H1 (cell line): Measurements from ENCODE around the gene PRDM5. TPM values are rescaled to one million over a fixed set of nuclear protein-coding genes. Genes with fewer than 3 reads are reported as not detected.

Experiments
- CTCF ChIA-PET: fragments of 300-600 bp; sonication (Branson Sonifier 250); formaldehyde crosslinking; loops from one replicate; lab custom pipeline; 2021; ENCODE audit not compliant: partially characterized antibody; lab: Charles Lee
- POLR2A ChIA-PET: fragments of 300-600 bp; sonication (Branson Sonifier 250); formaldehyde crosslinking; loops from one replicate; lab custom pipeline; 2021; ENCODE audit warnings: inconsistent platforms; ENCODE audit not compliant: partially characterized antibody; lab: Charles Lee
- DNase-seq, 2 experiments: peaks; one replicate each; pipeline versions ENCODE4 v3.0.0 to v3.0.0-alpha.2; 2010 to 2022; ENCODE audit warnings: low spot score in 2 of 2, low read depth in 1 of 2, mixed read lengths in 1 of 2
- FAIRE-seq: peaks from 2 replicates; lab custom pipeline; 2011; peaks lifted over from hg19 to GRCh38; lab: Jason Lieb, UNC
- H2AFZ ChIP-seq: 2 replicates; pipeline ENCODE4 v1.8.1; 2012; ENCODE audit warnings: low read length, inconsistent platforms
- H2AK5ac ChIP-seq: 2 replicates; pipeline ENCODE4 v1.6.1; 2013; ENCODE audit warnings: low read depth, low read length
- H2BK120ac ChIP-seq: replicated peaks from 2 replicates; pipeline ENCODE3; 2013; ENCODE audit warnings: low read depth, low read length, inconsistent platforms
- H2BK12ac ChIP-seq: 2 replicates; pipeline ENCODE4 v1.6.1; 2013; ENCODE audit warnings: low read depth, low read length
- H2BK15ac ChIP-seq: 2 replicates; pipeline ENCODE4 v1.6.1; 2013; ENCODE audit warnings: low read length
- H2BK20ac ChIP-seq: 2 replicates; pipeline ENCODE4 v1.6.1; 2013; ENCODE audit warnings: low read length
- H2BK5ac ChIP-seq: 2 replicates; pipeline ENCODE4 v1.6.1; 2013; ENCODE audit warnings: low read depth, low read length
- H3K14ac ChIP-seq: 2 replicates; pipeline ENCODE4 v1.6.1; 2013; ENCODE audit warnings: inconsistent platforms; ENCODE audit not compliant: insufficient read length
- H3K18ac ChIP-seq: 2 replicates; pipeline ENCODE4 v1.6.1; 2013; ENCODE audit warnings: low read length; ENCODE audit errors: extremely low read depth
- H3K23ac ChIP-seq: 2 replicates; pipeline ENCODE4 v1.6.1; 2013; ENCODE audit warnings: inconsistent platforms; ENCODE audit not compliant: insufficient read length
- H3K23me2 ChIP-seq: 2 replicates; pipeline ENCODE4 v1.6.1; 2013; ENCODE audit warnings: low read depth, low read length
- H3K27ac ChIP-seq: 2 replicates; pipeline ENCODE4 v1.6.1; 2011; ENCODE audit warnings: low read depth, low read length, inconsistent platforms
- H3K27me3 ChIP-seq, 4 experiments: replicated peaks in 1 of 4; 1 replicate in 1 of 4; 2 replicates in 3 of 4; pipeline versions ENCODE4 v1.6.1 to v1.8.1; 2011 to 2013; ENCODE audit warnings: low read length in 3 of 4, mild to moderate bottlenecking in 3 of 4, inconsistent platforms in 2 of 4, mixed read lengths in 2 of 4, moderate library complexity in 1 of 4; ENCODE audit not compliant: control insufficient read depth in 3 of 4, insufficient read depth in 3 of 4; ENCODE audit errors: extremely low read depth in 1 of 4
- H3K36me3 ChIP-seq, 4 experiments: 2 replicates each; pipeline versions ENCODE4 v1.6.1 to v1.8.1; 2011 to 2013; ENCODE audit warnings: mild to moderate bottlenecking in 4 of 4, low read length in 3 of 4, moderate library complexity in 2 of 4, control low read depth in 1 of 4, inconsistent platforms in 1 of 4; ENCODE audit not compliant: insufficient read depth in 4 of 4, control insufficient read depth in 2 of 4
- H3K4ac ChIP-seq: replicated peaks from 2 replicates; pipeline ENCODE3; 2013; ENCODE audit warnings: low read length, low read depth, mixed read lengths, inconsistent platforms; ENCODE audit not compliant: insufficient read length
- H3K4me1 ChIP-seq, 4 experiments: replicated peaks in 1 of 4; 1 replicate in 1 of 4; 2 replicates in 3 of 4; pipeline versions ENCODE4 v1.6.1 to v1.8.1; 2011 to 2013; ENCODE audit warnings: low read length in 3 of 4, inconsistent platforms in 2 of 4, mixed read lengths in 1 of 4; ENCODE audit not compliant: insufficient read depth in 4 of 4, control insufficient read depth in 3 of 4
- H3K4me2 ChIP-seq, 2 experiments: 2 replicates each; pipeline versions ENCODE4 v1.6.1 to v1.8.1; 2011 to 2013; ENCODE audit warnings: low read depth in 2 of 2, low read length in 2 of 2, control low read depth in 1 of 2, inconsistent platforms in 1 of 2, mild to moderate bottlenecking in 1 of 2; ENCODE audit not compliant: insufficient read depth in 1 of 2
- H3K4me3 ChIP-seq, 4 experiments: fragments of 200-600, 300-600 bp in 1 of 4; sonication (generic), shearing (Covaris generic), sonication (Bioruptor Twin) in 1 of 4; 2 replicates each; pipeline versions ENCODE4 v1.5.1 to v1.8.1; 2011 to 2016; ENCODE audit warnings: low read length in 4 of 4, low read depth in 3 of 4, control low read depth in 2 of 4, inconsistent platforms in 2 of 4, mild to moderate bottlenecking in 2 of 4, mixed read lengths in 1 of 4, moderate library complexity in 1 of 4; ENCODE audit not compliant: insufficient read depth in 2 of 4; ENCODE audit errors: extremely low read depth in 1 of 4
- H3K56ac ChIP-seq: replicated peaks from 2 replicates; pipeline ENCODE3; 2013; ENCODE audit warnings: low read depth, mild to moderate bottlenecking, mixed read lengths, low read length, inconsistent platforms; ENCODE audit not compliant: insufficient read length
- H3K79me1 ChIP-seq: 2 replicates; pipeline ENCODE4 v1.6.1; 2013; ENCODE audit warnings: low read depth, low read length, control low read depth
- H3K79me2 ChIP-seq, 2 experiments: 2 replicates each; pipeline versions ENCODE4 v1.6.1 to v1.8.1; 2012 to 2013; ENCODE audit warnings: low read length in 2 of 2, mild to moderate bottlenecking in 2 of 2, inconsistent platforms in 1 of 2; ENCODE audit not compliant: insufficient read depth in 2 of 2, control insufficient read depth in 1 of 2
- H3K9ac ChIP-seq, 4 experiments: replicated peaks in 1 of 4; 1 replicate in 1 of 4; 2 replicates in 3 of 4; pipeline versions ENCODE4 v1.6.1 to v1.8.1; 2011 to 2013; ENCODE audit warnings: low read depth in 3 of 4, low read length in 3 of 4, control low read depth in 2 of 4, mild to moderate bottlenecking in 2 of 4, moderate library complexity in 2 of 4, inconsistent platforms in 1 of 4; ENCODE audit errors: extremely low read depth in 1 of 4
- H3K9me3 ChIP-seq, 2 experiments: 2 replicates each; pipeline versions ENCODE4 v1.6.1 to v1.8.1; 2012 to 2013; ENCODE audit warnings: mild to moderate bottlenecking in 2 of 2, moderate library complexity in 2 of 2, control low read depth in 1 of 2, inconsistent platforms in 1 of 2, low read depth in 1 of 2, low read length in 1 of 2, mixed read lengths in 1 of 2; ENCODE audit not compliant: insufficient read depth in 2 of 2
- H4K20me1 ChIP-seq, 2 experiments: replicated peaks in 1 of 2; 2 replicates each; pipeline versions ENCODE3 to v1.8.1; 2011 to 2013; ENCODE audit warnings: inconsistent platforms in 2 of 2, low read length in 2 of 2, mild to moderate bottlenecking in 1 of 2; ENCODE audit not compliant: insufficient read depth in 2 of 2, control insufficient read depth in 1 of 2
- H4K5ac ChIP-seq: 2 replicates; pipeline ENCODE4 v1.6.1; 2013; ENCODE audit warnings: low read length, low read depth, mixed read lengths, inconsistent platforms; ENCODE audit not compliant: insufficient read length
- H4K8ac ChIP-seq: 2 replicates; pipeline ENCODE4 v1.8.0; 2013; ENCODE audit warnings: mild to moderate bottlenecking, moderate library complexity, low read length, inconsistent platforms; ENCODE audit not compliant: insufficient read depth; ENCODE audit errors: extremely low read depth
- H4K91ac ChIP-seq: replicated peaks from 2 replicates; pipeline ENCODE3; 2013; ENCODE audit warnings: low read length, mixed read lengths, inconsistent platforms; ENCODE audit not compliant: insufficient read length
- BACH1 ChIP-seq: IDR thresholded peaks from 2 replicates; pipeline ENCODE4 v1.6.1; 2012; ENCODE audit warnings: low read length, improper control_type of control experiment
- BRCA1 ChIP-seq: IDR thresholded peaks from 2 replicates; pipeline ENCODE4 v1.6.1; 2012; ENCODE audit warnings: low read depth, low read length, improper control_type of control experiment
- CEBPB ChIP-seq: IDR thresholded peaks from 2 replicates; pipeline ENCODE4 v1.6.1; 2012; ENCODE audit warnings: low read depth, low read length
- EP300 ChIP-seq, 2 experiments: IDR thresholded peaks; 1 replicate in 1 of 2; 2 replicates in 1 of 2; pipeline ENCODE4 v1.6.1; 2011 to 2012; ENCODE audit warnings: low read depth in 2 of 2, low read length in 2 of 2, mild to moderate bottlenecking in 2 of 2, borderline replicate concordance in 1 of 2, inconsistent platforms in 1 of 2, moderate library complexity in 1 of 2
- GABPA ChIP-seq: IDR thresholded peaks from 2 replicates; pipeline ENCODE4 v1.6.1; 2011; ENCODE audit warnings: mild to moderate bottlenecking, low read length, moderate library complexity, borderline replicate concordance; ENCODE audit not compliant: insufficient read depth
- HDAC2 ChIP-seq, 2 experiments: fragments of 300-600 bp in 1 of 2; sonication (generic) in 1 of 2; IDR thresholded peaks; 2 replicates each; pipeline ENCODE4 v1.6.1; 2011 to 2012; ENCODE audit warnings: low read depth in 2 of 2, low read length in 2 of 2, mild to moderate bottlenecking in 2 of 2, moderate library complexity in 2 of 2, borderline replicate concordance in 1 of 2, inconsistent platforms in 1 of 2
- MAFK ChIP-seq: IDR thresholded peaks from 2 replicates; pipeline ENCODE4 v1.6.1; 2012; ENCODE audit warnings: low read depth, mild to moderate bottlenecking, improper control_type of control experiment, low read length
- POLR2AphosphoS5 ChIP-seq: IDR thresholded peaks from 2 replicates; pipeline ENCODE4 v1.6.1; 2011; ENCODE audit warnings: low read depth, low read length
- RNF2 ChIP-seq: fragments of 200-900, 300-1000 bp; sonication (generic); IDR thresholded peaks from 2 replicates; pipeline ENCODE4 v1.7.1; 2016; ENCODE audit warnings: borderline replicate concordance, low read depth, mild to moderate bottlenecking, antibody characterized with exemption, low read length; ENCODE audit not compliant: poor library complexity, severe bottlenecking; ENCODE audit errors: missing control alignments
- SIX5 ChIP-seq: IDR thresholded peaks from 2 replicates; pipeline ENCODE4 v1.6.1; 2011; ENCODE audit warnings: mild to moderate bottlenecking, low read depth, low read length
- SUZ12 ChIP-seq: fragments of 200-600 bp; sonication (generic); IDR thresholded peaks from 2 replicates; pipeline ENCODE4 v1.6.1; 2012; ENCODE audit warnings: mild to moderate bottlenecking, inconsistent platforms, low read length, moderate library complexity, mixed read lengths
- TAF7 ChIP-seq: optimal IDR thresholded peaks from 2 replicates; pipeline ENCODE3; 2011; ENCODE audit warnings: low read depth, mild to moderate bottlenecking, inconsistent platforms, low read length, moderate library complexity, borderline replicate concordance
- WGBS, 2 experiments: shearing (Covaris generic) in 1 of 2; methylation state at CpG; one replicate each; pipeline versions ENCODE4 v1.1.6 to v1.1.7; 2013 to 2015; ENCODE audit warnings: low lambda C conversion rate in 2 of 2, mixed read lengths in 2 of 2, inconsistent platforms in 1 of 2, low coverage in 1 of 2, missing lambda C conversion rate in 1 of 2; ENCODE audit not compliant: insufficient replicate concordance in 2 of 2, insufficient coverage in 1 of 2, insufficient read length in 1 of 2; ENCODE audit errors: extremely low coverage in 1 of 2, missing lambda C conversion rate in 1 of 2; 5-methylcytosine and 5-hydroxymethylcytosine counted together
- polyA plus RNA-seq, 7 experiments: library from polyadenylated mRNA; depleted of rRNA in 3 of 7; stranded (reverse) in 5 of 7; unstranded in 2 of 7; fragments of >200 nt in 5 of 7; fragments of 200-250 nt in 2 of 7; gene quantifications; 1 replicate in 5 of 7; 2 replicates in 1 of 7; 4 replicates in 1 of 7; pipeline versions ENCODE4 v1.2.1 to v1.2.3, GENCODE V29; 2011 to 2013; ENCODE audit warnings: missing spikeins in 2 of 7, mixed read lengths in 2 of 7
- total RNA-seq: library from RNA; stranded (reverse); fragmentation: NEBNext Ultra II Directional; extraction: Animal tissue kit (Norgen Biotek cat#: 25700); gene quantifications from 2 replicates; pipeline ENCODE4 v1.2.1, GENCODE V29; 2021

Gene PRDM5
- total and polyA plus RNA-seq, 2 of the 8 experiments (the other 6 are each of a cell fraction or from before 2014, with no cell fraction given), result 8.2 to 23.4 TPM

DNA sequence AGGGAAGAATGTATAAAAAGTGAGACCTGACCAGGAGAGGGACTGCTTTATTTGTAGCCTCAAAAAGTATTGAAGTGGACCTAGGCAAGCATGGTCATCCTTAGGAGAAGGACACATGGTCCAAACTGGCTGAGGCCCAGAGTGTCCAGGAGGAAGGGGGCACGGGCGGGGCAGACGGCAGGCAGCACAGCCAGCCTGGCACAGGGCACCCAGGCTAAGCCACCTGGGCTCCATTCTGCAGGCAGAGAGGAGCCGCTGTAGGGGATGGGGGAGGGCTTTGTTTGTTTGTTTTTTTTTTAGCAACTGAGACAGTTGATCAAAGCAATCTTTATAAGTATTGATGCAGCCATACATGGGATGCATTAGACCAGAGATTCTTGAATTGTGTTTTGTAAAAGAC lies 188.6 kb downstream of the PRDM5 start:
- H3K79me2 ChIP-seq, result no peaks in the 10 kb centered on the region
- DNase-seq, result no peak
- H3K4ac ChIP-seq, result no peak overlapping the region
- no peak overlapping the region for H3K56ac ChIP-seq
- no peak overlapping the region for H3K4me2 ChIP-seq
- H3K23ac ChIP-seq, result no peak overlapping the region
- no peak for TF ChIP-seq SUZ12
- TF ChIP-seq GABPA, result no peak
- no peak for TF ChIP-seq POLR2AphosphoS5
- no peak for TF ChIP-seq CEBPB
- no peak for TF ChIP-seq MAFK
- TF ChIP-seq TAF7, result no peak
- no peak for TF ChIP-seq BACH1
- no peak for TF ChIP-seq EP300 (IDR thresholded peaks at IDR 0.05; ENCODE audit: borderline replicate concordance in 1 of 2, low read depth in 2 of 2, low read length in 2 of 2)
- TF ChIP-seq BRCA1, result no peak
- no peak for TF ChIP-seq HDAC2 (IDR thresholded peaks at IDR 0.05; ENCODE audit: borderline replicate concordance in 1 of 2, low read depth in 2 of 2, low read length in 2 of 2)
- TF ChIP-seq SIX5, result no peak
- no peak for TF ChIP-seq RNF2
- TF ChIP-seq, all 59 proteins: peak for 0
- Histone ChIP-seq H3K4me3 (no peak overlapping the region), H4K20me1 (no peaks in the 10 kb centered on the region), H4K8ac (no peak overlapping the region), H3K14ac (no peak overlapping the region), H3K9ac (no peak overlapping the region), H3K79me1 (no peaks in the 10 kb centered on the region), H2AFZ (no peak overlapping the region), H3K23me2 (no peaks in the 10 kb centered on the region; the same call in 1 of the 2 replicates), H2BK5ac (no peak overlapping the region), H3K27me3 (no peaks in the 10 kb centered on the region), H3K18ac (no peak overlapping the region), H3K9me3 (no peaks in the 10 kb centered on the region), H3K27ac (no peak overlapping the region), H4K5ac (no peak overlapping the region), H2BK12ac (no peak overlapping the region), H2BK15ac (no peak overlapping the region), H2BK120ac (no peak overlapping the region), H3K36me3 (no peaks in the 10 kb centered on the region; a peak in 1 of 8 replicates), H2AK5ac (no peak overlapping the region), H3K4me1 (peaks cover 0 to 5% (median 1%) of the 10 kb centered on the region in 4 experiments; a peak in 2 of 7 replicates), H4K91ac (no peak overlapping the region), H2BK20ac (no peak overlapping the region)
- no peak for FAIRE-seq
- ChIA-PET POLR2A (no interaction called here), CTCF (interaction anchor here (1.0 kb wide), 1 partner anchor 13 kb away, joined by 3 read pairs; no protein-coding TSS in a partner anchor)
- WGBS, 2 experiments, result 84% methylated on average over 4 of the region's 4 CpGs; no CpG with 5 or more reads in 1 of the 2 experiments
